GM12891 (cell line): Measurements from ENCODE around the gene ENTPD5.

Source experiments
- PAX5 ChIP-seq: IDR thresholded peaks from 2 replicates; pipeline ENCODE4 v1.6.1; 2011; ENCODE audit warnings: low read length, moderate library complexity, mild to moderate bottlenecking; ENCODE audit not compliant: insufficient read depth, severe bottlenecking
- POLR2A ChIP-seq: IDR thresholded peaks from 2 replicates; pipeline ENCODE4 v1.6.1; 2011; ENCODE audit warnings: low read depth, low read length, control low read depth
- POLR2AphosphoS5 ChIP-seq: IDR thresholded peaks from 2 replicates; pipeline ENCODE4 v1.6.1; 2011; ENCODE audit warnings: low read depth, low read length, control low read depth
- TAF1 ChIP-seq: IDR thresholded peaks from 2 replicates; pipeline ENCODE4 v1.6.1; 2011; ENCODE audit warnings: low read depth, low read length, control low read depth

GRCh38 chr14:74014299-74014698, 4.8 kb downstream of the ENTPD5 start:
- TF ChIP-seq POLR2AphosphoS5 (no peak), POLR2A (no peak), TAF1 (no peak), PAX5 (no peak)
